ENCODE results near the gene SURF1.
A peak's percentile ranks its signal among the peaks of the same experiment; 100 is the strongest.
"Not testable (repeated sequence)": the region's sequence is repeated elsewhere in the genome, so short reads cannot be mapped to it uniquely, and the experiment has no call there.

The SURF1 gene

DNA sequence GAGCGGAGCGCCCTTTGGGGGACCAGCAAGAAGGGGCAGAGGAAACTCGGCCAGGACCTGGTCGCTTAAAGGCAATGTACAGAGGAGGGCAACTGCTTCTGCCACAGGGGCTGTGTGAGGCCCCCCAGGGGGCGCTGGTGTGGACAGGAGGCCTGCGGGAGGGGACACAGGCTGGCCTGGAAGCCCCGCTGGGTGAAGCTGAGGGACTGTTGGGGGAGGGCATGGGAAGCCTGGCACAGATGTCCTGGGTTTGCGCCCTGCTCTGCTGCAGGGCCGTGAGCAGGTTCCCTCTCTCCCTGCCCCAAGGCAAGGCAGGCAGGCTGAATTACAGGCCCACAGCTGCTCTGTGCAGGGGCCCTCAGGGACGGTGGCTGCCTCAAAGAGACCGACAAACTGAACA, 13.7 kb downstream of the SURF1 start:
- DNase-seq (ENCODE audit: low spot score), result no peak

DNA sequence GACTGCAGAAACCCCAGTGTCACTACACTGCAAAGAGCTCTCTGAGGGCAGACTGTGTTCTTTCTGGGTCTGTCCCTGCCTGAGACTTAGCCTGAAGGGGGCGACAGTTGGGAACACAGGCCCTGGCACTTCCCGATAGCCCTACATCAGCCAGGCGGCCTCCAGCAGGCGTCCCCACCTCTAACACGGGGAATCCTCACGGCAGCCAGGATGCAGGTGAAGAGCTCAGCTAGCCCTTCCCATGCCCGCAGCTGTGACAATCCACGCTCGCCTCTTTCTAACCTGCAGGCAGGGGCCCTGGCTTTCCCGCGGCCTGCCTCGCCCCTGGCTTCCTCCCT, 14.2 kb downstream of the SURF1 start:
- DNase-seq (ENCODE audit: low spot score), result no peak

DNA sequence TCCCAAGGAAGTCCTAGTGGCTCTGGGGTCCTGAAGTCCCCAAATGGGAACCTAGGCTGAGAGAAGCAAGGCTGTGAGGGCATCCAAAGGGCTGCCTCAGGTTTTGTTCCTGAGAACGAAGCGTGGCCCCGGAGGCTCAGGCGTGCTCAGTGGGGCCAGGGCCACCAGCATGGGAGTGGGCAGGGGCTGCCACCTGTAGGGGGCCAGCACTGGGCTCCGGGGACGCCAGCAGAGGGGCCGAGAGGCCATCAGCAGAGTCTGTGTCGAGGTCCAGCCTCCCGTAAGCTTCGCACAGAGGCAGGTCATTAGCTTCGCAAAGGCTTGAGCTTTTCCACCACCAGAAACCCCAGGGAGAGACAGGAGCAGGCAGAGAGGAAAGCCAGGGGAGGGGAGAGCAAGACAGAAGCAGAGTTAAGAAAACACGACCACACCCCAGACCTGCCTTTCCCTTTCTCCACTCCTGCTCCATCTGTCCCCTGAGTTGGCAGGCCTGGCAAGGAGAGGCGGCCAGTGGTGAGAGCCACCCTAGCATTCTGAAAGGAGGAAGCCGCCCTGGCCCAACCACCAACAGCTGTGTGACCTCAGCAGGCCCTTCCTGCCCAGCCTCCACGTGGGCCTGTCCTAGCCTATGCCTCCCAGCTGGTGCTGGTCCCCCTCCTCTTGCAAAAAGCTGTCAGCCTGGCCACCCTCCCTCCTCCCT, 14.8 kb downstream of the SURF1 start:
- no peak for DNase-seq (ENCODE audit: low spot score)

DNA sequence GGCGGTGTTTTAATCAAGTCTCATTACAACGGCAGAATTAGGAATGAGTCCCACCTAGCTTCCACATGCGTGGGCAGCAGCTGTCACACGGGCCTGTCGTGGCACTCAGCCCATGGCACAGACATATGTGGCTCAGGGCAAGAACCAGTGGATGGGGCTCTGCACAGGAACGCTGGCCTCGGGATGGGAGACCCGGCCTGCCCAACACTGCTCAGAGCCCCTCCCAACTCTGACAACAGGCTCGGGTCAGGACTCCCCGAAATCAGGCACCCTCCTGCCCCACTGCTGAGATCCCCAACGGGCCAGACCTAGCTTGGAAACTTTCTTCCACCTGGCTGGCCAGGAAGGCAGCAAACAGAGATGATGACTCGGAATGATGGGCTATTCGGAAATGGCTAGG, 15.4 kb downstream of the SURF1 start:
- no peak for DNase-seq (ENCODE audit: low spot score)

DNA sequence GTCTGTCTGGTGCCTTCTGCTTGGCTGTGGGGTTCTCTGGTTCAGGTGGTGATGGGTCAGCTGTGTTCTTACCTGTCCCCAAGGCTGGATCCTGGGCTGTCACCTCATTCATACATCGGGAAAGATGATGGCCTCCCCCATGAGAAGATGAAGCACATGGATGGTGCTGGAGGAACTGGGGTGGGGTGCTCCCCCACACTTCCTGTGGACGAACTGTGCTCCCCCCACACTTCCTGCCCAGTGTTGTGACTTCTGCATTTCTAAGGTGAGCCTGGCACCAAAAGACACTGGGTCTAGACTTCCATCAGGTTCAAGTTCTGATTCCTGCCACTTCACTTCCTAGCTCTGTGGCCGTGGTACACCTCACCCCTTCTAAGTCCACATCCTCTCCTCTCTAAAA, 16.0 kb downstream of the SURF1 start:
- DNase-seq (ENCODE audit: low spot score), result no peak

DNA sequence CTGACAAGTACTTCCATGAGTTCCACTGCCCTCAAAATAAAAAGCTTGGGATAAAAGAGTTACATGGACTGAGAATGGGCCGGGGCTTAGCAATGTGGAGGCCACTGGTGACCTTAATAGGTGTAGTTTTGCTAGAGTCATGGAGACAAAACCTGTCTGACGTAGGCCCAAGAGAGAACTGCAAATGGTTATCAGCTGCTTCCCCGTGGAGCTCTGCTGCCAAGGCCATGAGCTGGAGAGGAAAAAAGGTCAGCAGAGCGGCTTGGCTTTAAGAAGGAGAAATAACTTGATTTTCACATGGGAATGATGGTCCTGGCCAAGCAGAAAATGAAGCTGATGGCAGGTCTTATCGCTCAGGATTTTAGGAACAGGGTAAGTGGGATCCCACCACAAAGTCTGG, 16.6 kb downstream of the SURF1 start:
- DNase-seq (ENCODE audit: low spot score), result no peak

DNA sequence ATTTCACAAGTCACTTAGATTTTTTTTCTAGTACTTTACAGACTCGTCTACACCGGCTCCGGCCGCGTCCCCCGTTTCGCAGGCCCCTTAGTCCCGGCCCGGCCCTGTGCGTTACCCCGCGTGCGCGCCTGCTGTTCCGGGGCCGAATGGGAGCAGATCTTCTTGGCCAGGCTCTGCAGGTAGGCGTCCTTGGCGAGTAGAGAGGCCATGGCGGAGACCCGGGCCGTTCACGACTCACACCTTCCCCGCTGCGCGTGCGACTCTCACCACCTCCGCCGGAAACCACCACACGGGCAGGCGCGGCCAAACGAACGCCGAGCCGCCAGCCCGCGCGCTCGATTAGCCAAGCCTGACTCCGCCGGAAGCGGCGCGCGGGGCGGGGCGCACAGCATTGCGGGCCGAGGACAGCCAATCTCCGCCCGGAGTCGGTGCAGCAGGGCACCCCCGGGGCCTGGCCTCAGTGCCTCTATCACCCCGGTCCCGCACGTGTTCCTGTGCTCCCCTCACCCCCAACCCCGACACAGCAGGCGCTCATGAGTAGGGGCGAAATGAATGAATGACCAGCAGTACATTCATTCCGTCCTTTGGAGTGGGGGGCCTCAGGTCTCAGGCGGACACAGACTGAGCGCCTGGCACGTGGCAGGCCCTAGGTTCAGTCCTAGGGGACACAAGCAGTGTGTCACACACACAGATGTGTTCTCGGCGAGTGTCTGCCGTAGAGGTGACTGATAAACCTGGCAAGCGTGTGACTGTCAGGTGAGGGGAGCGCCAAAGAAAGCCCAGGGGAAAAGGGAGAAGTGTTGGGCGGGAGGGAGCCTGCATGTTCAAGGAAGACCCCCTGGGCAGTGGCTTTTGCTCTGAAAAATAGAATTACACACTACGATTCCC, 20.1 kb downstream of the SURF1 start, which contains the start of gene SURF6:
Gene SURF6, minus strand, starts transcription at position 265 of the 888 bp plus-strand sequence. Its CDS starts 56 bp downstream, at position 209.
- peak; percentile 80 for DNase-seq (ENCODE audit: low spot score)

DNA sequence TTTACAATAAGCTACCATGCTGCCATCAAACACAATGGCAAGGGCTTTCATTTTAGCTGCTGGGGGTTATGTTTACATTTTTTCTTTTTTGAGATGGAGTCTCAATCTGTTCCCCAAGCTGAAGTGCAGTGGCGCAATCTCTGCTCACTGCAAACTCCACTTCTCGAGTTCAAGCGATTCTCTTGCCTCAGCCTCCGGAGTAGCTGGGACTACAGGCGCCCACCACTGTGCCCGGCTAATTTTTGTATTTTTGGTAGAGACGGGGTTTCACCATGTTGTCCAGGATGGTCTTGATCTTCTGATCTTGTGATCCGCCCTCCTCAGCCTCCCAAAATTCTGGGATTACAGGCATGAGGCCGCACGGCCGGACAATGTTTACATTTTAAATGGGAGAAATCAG, 21.4 kb downstream of the SURF1 start:
- not testable (repeated sequence) for DNase-seq (ENCODE audit: low spot score)

DNA sequence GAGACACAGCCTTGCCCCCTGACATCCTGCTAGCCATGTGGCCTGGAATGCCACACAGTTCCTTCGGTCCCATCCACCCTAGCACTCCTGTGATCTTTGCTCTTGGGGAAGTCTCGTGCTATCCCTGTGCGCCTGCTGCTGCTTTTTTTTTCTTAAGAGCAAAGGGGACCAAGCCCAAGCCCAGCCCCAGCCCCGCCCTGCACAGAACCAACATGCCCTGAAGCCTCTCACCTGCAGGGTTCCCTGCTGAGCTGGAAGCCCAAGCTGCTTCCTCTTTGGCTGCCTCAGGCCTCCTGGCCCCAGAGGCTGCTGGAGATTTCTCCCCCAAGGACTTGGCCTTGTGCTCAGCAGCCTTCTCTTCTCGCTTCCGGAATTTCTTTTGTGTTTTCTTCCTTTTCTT, 22.1 kb downstream of the SURF1 start:
- no peak for DNase-seq (ENCODE audit: low spot score)

DNA sequence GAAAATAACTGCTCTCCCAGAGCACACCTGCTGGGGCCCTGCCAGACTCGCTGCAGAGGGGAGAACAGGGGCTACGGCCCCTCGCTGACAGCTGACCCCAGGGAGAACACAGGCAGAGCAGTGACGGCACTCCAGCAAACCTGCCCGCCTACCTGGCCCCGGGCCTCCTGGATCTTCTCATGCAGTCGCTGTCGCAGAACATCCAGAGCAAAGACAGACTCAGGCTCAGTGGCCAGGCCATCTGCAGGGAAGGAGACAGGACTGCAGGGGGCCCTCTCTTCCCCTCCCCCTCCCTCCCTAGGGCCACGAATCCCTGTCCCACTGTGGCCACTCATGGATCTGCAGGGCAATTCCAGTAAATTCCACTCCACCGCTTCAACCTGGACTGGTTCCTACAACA, 22.7 kb downstream of the SURF1 start:
- DNase-seq (ENCODE audit: low spot score), result no peak

DNA sequence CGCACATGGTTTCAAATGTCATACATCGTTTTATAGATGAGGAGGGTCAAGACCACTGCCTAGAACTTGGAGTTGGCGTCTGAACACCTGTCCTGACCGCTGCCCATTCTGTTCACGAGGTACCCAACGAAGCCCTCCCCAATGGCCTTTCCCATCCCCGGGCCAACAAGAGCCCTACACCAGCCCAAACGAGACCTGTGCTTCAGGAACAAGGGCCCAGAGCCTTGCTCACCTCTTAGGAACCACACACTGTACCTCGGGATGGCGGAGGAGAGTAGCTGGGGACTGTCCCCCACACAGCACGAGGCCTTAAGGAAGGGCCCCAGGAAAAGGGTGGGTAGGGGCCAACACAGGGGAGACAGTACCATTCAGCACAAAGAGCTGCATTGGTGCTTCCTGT, 23.3 kb downstream of the SURF1 start:
- DNase-seq (ENCODE audit: low spot score), result no peak

DNA sequence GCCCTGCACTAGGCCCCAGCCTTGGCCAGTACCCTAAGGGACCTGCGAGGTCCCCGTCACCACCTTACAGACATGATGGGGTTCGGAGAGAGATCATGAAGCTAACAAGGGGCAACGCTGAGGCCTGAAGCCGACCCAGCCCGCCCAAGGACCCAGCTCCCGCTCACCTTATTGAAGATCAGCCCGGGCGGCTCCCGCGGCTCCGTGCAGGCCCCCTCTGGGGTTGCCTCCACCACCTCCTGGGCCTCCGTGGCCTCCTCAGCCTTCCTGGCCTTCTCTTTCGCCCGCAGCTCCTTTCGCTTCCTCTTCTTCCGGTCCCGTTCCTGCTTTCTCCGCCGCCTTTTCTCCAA, 23.9 kb downstream of the SURF1 start:
- DNase-seq (ENCODE audit: low spot score), result no peak

DNA sequence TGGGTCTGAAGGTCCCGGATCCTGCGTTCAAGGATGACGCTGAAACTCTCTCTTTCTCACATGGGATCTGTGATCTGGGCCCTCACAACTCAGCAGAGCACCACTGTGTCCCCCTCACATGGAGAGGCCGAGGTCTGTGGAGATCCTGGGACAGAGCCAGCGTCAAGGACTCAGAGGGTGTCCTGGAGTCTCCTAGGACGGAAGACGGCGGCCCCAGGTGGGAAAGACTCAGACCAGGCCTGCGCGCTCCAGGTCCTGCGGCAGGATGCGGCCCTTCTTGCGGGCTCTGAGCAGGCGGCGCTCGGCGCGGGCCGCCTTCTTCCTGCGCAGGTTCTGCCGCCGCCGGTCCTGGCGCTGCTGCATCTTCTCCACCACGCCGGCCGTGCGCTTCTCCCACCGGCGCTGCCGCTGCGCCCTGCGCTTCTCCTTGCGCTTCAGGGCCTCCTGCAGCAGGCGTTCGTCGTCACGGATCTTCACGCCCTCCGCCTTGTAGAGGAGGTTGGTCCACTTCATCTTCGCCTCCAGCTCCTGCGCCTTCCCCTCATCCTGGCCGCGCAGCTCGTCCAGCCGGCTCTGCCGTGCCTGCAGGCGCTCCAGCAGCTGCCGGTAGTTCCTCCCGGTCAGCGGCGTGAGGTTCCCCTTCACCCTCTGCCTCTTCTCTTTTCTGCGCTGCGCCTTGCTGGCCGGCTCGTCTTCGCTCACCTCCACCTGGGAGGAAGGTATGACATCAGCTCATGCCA, 24.5 kb downstream of the SURF1 start:
- no peak for DNase-seq (ENCODE audit: low spot score)

DNA sequence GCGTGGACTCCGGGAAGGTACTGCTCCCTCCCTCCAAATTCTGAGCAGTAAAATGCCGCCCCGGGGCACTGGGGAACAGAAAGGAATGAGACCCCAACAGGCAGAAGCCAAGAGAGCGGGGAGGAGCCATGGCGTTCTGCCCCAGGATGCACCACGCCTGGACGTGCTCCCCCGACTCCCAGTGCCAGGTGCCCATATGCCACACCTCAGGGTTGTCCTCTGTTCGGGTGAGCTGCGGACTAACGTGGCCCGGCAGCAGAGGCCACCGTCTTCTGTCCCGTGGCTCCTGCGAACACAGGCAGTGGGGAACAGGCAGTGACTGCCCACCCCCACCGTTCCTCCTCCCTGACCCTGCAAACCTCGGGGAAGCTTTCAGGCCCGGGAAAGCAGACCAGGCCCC, 25.1 kb downstream of the SURF1 start:
- no peak for DNase-seq (ENCODE audit: low spot score)

DNA sequence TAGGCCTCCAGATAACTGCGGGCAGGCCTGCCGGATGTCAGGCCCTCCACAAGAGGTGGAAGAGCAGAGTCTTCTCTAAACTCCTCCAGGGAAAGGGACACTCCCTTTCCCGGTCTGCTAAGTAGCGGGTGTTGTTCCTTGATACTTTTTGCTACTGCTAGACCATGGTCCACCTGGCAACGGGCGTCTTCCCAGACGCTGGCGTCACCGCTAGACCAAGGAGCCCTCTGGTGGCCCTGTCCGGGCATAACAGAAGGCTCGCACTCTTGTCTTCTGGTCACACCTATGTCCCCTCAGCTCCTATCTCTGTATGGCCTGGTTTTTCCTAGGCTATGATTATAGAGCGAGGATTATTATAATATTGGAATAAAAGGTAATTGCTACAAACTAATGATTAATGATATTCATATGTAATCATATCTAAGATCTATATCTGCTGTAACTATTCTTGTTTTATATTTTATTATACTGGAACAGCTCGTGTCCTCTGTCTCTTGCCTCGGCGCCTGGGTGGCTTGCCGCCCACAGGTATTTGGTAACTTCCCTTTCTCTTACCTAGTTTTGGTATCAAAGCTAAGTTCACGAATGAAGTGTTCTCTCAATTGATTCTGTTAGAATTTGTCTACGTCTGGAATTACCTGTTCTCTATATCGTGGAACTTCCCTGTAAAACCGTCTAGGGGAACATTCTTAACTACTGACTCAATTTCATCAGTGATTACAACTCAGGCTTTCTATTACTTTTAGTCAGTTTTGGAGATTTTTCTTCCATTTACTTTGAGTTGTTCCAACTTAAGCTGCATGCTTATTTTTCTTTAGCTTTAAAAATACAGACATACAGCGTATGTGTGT, 26.8 kb downstream of the SURF1 start:
- DNase-seq (ENCODE audit: low spot score), result not testable (repeated sequence)

DNA sequence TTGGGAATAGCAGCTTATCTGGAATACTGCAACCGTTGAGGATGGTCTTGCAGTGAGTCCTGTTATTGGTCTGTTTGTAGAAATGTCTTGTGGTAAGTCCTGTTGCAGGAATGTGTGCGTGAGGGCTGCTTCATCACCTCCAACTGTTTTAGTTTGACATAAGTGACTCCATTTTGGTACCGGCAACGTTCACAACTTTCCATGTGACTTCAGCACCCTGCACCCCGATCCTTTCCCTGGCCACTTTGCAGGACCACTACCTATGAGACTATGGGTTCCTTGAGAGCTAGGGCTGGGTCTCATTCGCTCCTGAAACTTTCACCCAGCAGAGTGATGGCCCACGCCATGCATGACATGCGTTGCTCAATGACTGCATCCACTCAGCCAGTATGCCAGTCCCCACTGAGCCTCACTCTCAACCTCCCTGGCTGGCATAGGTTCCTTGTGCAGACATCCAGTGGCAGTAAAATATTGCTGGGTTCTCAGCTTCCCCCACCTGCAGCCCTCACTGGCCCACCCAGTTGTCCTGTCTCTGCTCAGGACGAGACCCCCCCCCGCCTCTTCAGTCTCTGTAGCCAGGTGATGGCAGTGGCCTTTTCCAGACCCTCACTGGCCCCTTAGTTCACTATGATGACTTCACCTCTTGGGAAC, 28.3 kb downstream of the SURF1 start:
- DNase-seq (ENCODE audit: low spot score), result no peak

DNA sequence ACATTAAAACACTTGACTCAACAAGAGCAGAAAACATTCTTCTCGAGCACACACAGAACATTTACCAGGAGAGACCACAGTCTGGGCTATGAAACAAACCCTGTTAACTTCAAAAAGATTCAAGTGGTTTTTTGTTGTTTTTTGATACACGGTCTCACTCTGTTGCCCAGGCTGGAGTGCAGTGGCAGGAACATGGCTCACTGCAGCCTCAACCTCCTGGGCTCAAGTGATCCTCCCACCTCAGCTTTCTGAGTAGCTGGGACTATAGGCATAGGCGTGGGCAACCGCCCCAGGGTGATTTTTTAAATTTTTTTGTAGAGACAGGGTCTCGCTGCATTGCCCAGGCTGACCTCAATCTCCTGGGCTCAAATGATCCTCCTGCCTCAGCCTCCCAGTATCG, 29.3 kb downstream of the SURF1 start:
- DNase-seq (ENCODE audit: low spot score), result not testable (repeated sequence)

DNA sequence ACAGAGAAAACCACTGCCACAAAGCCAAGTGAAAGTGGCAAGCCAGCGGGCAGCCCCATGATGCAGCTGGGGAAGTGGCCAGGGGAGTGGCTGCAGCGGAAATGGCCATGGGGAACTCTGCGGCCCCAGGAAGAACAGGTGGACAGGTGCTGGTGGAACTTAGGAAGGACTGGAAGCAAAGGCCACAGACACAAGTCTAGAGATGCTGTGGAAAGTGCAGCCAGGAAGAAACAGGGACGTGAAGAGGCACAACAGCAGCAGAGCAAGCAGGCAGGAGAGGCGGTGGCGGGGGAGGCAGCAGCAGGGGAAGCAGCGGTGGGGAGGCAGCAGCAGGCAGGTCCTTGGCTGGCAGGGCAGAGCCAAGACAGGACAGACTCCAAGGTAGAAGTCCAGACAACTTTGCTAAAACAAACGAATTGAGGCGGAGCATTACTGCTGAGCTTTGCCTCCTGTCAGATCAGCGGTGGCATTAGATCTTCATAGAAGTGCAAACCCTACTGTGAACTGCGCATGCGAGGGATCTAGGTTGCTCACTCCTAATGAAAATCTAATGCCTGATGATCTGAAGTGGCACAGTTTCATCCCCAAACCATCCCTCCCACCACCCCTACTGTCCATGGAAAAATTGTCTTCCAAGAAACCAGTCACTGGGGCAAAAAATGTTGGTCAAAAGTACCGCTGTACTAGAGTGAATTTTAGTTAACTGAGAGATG, 32.1 kb downstream of the SURF1 start:
- no peak for DNase-seq (ENCODE audit: low spot score)

DNA sequence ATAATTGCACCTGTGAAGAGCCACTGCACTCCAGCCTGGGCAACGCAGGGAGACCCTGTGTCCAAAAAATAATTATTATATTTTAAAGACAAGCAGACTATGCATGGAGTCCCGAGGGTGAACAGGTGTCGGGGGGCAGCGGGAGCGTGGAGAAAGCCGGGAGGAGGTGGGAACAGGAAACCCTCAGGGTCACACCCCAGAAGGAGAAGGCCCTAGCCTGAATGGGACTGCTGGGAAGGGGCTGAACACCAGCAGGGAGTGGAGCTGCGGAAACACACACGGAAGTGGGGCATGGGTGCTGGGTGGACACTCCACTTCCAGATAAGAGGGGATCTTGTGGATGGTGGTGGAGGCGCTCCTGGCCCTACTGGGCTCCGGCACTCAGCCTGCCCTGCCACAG, 33.1 kb downstream of the SURF1 start:
- no peak for DNase-seq (ENCODE audit: low spot score)

DNA sequence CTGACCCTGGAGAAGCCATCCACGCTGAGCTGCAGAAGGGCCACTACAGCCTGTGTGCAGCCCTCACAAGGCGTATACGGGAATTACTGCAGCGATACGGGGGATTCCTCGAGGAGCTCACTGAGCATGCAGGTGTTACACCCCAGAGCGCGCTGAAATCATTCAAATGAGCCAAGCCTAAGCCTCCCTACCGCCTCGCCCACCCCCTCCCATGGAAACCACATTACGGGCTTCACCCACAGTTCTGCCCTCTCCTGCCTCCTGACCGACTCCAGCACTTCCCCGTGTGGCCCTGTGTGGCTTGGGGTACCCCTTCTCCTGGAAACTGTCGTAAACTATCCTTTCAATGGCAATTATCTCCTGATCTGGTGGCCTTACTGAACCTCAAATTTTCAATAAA, 33.6 kb downstream of the SURF1 start:
- DNase-seq (ENCODE audit: low spot score), result no peak

DNA sequence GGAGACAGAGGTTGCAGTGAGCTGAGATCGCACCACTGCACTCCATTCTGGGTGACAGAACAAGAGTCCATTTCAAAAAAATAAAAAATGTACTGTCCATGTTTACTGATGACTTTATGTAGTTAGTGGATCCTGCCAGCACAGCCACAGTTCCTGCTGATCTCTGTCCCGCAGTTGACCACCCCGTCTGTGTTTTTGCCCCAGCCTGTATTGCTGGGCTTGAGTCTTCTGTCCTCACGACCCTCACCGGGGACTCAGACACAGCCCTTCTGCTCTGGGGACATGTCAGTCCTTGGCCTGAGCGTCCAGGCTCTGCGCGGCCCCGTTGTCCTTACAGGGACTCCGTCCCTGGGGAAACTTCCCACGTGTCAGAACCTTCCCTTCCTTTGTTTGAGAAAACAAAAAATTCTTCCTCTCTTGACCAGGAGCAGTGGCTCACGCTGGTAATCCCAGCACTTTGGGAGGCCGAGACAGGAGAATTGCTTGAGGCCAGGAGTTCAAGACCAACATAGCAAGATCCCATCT, 34.8 kb downstream of the SURF1 start:
- DNase-seq (ENCODE audit: low spot score), result no peak

All from kidney capillary endothelial cell (primary cell).